Measurements from ENCODE around the gene WRAP73.

The WRAP73 gene

DNA sequence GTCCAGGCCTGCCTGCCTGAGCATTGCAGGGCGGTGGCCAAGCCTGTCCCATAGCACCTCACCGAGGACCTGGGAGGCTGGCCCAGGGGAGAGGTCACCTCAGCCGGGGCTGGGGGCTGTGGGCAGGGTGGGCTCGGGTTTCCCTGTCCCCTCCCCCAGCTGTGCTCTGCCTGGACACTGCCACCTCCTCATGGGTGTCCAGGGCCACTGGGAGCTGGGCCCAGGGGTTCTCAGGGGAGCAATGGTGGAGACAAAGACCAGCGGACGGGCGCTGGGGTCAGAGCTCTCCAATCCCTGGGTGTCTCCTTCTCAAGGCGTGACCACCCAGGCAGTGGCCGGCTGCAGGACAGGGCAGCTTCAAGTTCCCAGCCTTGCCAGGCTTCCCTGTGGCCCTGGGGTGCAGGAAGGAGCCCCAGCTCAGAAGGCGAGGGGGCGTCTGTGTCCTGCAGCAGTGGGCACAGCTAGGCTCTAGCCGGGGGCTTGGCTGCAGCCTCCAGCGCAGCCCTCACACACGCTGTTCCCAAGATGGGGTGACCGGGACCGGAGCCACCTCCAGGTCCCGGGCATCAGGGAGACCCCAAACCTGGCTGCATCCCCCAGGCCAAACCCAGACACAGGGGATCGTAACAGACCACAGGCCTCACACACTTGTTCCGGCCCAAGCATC is 31.5 kb upstream of the WRAP73 start:
- no peak for DNase-seq

DNA sequence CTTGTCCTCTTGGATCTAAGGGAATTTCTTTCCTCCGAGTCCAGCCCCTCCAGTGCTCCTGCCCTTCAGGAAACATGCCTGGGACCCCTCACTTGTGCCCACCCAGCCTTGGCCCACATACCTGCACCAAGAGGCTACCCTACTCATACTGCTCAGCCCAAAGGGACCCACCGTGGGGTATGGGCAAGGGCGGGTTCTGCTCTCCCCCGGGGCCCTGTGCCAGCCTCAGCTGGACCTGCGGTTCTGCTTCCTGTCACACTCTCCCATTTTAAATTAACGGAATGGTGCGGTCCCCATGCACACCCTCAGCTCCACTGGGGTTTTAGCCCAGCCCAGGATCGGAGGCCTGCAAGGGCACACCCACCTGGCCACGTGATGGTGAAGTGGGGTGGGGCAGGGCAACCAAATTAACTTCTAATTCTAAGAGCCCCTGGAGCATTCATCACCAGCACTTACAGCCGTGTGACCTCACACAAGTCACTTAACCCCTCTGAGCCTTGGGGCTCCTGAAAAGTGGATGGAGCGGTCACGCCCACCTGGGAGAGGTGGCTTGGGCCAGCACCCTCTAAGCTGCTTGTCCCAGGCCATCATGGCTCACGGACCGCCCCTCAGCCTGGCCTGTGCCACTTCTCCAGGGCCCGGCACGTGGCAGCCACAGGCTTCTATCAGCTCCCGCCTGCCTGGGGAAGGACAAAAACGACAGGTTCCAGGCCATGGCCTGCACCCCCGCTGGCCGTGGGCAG is 30.8 kb upstream of the WRAP73 start:
- no peak for DNase-seq

DNA sequence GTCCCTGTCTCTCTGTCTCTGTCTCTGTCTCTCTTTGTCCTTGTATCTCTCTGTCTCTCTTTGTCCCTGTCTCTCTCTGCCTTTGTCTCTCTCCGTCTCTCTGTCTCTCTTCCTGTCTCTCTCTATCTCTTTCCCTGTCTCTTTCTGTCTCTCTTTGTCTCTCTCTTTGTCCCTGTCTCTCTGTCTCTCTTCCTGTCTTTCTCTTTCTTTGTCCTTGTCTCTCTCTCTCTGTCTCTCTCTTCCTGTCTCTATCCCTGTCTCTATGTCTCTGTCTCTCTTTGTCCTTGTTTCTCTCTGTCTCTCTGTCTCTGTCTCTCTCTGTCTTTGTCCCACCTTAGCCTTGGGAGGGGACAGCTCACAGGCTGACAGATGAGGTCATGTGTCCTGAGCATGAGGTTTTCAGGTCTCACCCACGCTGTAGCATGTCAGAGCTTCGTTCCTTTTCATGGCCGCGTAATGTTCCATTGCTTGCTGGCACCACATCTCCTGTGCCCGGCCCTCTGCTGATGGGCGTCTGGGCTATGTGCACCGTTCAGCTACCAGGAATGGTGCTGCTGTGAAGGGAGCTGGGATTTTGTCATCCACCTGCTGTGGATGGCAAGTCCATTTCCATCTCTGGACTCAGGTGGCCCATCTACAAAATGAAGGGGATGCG is 30.0 kb upstream of the WRAP73 start:
- no peak for DNase-seq

DNA sequence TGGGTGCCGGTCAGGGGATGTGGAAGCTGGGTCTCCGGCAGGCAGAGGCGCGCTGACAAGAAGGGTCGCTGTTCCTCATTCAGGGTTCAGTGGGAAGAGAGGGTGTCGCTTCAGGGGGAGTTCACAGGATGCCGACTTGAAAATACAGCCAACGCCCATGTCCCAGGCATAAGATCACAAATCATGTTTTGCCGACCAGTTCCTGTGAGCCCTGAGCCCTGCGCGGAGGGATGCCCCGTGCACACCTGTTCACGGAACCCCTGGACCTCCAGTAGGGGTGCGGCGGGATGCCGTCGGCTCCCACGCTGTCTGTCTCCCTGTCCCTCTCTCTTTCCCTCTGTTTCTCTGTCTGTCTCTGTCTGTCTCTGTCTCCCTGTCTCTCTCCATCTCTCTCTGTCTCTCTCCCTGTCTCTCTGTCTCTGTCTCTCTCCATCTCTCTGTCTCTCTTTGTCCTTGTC is 29.2 kb upstream of the WRAP73 start:
- DNase-seq, result no peak

DNA sequence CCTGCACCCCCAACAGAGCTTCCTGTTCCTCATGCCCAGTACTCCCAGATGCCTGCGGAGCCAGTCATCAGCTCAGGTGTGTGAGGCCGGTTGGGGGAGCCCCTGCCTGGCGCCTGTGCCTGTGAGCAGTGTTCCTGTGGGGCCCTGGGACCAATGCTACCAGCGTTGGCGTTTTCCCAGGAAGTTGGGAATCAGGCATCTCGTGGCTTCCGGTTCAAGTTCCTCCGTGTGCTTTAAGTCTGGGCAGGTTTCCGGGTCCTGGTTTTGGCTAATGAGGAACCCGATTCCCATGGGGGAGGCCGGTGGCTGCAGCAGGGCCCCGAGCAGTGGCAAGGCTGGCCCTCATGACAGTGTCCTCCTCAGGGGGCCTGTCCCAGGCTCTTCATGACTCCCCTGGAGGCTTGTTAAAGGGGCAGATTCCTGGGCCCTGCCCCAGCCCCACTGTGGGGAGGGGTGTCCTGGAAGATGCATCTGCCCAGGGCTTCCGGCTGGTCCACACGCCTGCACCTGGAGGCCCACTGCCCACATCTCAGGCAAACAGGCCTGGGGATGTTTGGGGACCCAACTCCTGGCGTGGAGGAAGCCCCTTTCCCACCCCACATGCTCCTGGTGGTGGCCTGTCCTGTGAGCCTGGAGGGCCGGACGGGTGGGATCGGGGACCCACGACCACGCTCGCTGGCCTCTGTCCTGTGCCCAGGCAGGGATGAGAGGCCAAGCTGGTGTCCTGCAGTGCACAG is 28.6 kb upstream of the WRAP73 start:
- DNase-seq, result no peak

DNA sequence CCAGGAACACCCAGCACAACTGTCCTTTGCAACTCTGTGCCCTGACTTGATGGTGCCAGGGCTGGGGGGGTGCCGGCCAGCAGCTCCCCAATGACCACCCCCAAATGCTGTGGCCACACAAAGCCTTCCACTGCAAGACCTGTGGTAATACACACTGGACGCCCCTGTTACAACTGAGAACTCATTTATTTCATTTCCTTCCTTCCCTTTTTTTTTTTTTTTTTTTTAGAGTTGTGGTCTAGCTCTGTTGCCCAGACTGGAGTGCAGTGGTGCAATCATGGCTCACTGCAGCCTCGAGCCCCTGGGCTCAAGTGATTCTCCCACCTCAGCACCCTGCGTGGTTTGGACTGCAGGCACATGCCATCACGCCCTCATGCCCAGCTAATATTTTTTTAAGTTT is 27.6 kb upstream of the WRAP73 start:
- DNase-seq, result no peak

DNA sequence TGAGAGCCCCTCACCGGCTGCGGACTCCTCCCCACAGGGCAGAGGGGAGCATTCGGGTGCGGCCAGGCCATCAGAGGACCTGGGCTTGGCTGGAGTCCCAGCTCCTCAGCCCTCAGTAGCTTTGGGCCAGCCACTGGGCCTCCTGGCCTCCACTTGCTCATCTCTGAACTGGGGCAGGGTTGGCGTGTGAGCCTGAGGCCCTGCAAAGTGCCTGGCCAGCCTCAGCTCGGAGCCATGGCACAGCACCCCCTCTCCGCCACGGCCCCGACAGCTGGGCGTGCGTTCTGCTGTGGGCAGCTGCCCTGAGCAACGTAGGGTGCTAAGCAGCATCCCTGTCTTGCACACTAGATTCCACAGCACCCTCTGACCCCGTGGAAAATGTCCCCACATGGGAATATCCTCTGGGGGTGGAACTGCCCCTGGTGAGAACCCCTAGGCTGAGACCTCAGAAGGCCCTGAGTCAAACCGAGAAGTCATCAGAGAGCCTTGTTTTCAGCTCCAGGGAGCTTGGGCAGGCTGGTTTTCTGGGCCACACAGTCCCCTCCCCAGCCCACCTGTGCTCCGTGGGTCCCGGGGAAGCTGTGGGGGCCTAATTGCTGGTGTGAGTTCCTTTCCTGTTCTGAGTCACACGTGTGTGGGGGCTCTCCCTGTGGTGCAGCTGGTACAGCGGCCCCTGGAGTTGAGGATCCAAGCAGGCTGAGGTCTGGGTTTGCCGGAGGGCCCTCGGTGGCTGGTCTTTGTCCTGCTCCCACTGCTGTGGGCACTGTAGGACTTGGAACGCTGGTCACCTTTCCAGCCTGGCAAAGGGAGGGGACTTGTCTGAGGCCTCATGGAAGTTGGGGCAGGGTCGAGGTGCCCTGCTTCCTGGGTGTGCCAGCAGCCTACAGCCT is 26.9 kb upstream of the WRAP73 start:
- DNase-seq, result no peak

DNA sequence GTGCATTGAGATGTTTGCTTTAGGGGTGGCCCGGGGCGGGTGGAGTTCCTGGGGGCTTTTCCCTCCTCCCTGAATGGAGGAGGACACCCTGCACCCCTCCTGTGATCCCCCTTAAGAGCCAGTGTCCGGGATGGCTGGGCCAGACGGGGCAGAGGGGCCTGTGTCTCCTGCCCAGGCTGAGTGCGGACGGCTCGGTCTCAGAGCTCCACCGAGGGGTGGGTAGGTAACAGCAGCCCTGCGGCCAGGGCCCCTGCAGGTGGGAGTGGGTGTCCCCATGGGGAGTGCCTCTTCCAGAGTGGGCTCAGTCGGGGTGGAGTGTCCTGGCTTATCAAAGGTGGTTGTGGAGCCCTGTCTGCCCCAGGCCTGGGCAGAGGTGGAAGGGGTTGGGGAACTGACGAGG is 25.5 kb upstream of the WRAP73 start:
- DNase-seq, result no peak

DNA sequence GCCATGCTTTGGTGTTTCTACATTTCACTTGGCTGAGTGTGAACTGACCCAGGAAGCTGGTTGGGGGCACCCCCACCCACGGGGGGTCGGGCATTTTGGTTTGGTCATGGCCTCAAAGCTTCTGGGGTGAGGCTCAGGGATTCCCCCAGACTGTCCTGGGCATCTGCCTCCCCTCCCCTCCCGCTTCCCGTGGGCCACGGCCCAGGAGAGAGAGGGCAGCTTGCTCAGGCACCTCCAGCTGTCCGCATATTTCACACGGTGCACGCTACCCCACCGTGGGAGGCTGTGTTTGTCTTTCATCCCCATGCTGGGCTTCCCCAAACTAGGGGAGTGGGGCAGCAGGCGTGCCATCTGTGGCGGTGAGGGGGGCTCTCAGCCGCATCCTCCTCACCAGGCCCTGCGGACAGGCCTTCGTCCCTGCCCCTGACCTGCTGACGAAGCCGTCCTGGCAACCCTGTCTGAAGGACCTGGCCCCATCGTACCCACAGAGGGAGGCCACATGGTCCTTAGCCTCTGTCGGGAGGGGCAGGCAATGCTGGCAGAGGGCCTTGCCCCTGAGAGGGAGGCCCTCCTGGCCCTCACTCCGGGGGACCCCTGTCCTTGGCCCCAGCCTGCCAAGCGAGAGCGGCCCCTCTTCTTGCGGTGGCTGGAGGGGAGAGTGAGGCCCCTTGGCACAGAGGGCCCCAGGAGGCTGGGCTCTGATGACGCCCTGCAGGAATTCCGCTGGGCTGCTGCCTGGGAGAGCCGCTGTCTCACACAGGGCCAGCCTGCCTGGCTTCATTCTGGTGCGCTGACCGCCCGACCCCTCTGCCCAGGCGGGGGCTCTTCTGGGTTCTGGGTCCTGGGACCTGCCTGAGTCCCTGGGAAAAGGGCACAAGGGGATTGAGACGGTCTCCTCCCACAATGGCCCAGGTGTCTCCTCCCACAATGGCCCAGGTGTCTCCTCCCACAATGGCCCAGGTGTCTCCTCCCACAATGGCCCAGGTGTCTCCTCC is 24.5 kb upstream of the WRAP73 start:
- DNase-seq, result no peak

DNA sequence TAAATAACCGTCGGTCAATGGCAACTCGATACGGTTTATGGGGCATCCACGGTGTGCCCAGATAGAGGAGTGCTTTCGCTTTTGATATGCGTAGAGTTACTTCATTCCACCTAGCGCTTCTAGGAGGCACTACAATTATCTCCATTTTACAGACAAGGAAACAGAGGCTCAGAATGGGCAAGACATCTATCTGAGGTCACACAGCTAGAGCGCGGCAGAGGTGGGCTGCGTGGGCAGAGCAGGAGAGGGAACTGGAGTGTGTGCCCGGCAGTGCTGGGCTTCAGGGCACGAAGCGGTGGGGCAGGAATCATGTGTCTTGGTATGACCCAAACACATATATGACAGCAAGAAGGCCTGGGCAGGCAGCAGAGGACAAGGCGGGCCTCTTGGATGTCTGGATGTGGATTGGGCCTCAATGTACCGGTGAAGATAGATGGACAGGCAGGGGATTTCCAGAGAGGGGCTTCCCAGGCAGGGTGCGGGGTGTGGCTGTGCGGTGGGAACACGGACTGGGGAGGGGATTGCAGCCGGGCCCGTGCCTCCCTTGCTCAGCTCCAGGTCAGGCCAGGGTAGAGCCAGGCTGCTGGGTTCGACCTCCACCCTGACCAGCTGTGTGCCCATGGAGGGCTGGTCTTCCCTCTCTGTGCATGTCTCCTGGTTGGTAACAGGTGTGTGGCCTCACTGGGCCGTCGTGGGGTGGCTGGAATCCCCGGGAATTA is 23.6 kb upstream of the WRAP73 start:
- no peak for DNase-seq

DNA sequence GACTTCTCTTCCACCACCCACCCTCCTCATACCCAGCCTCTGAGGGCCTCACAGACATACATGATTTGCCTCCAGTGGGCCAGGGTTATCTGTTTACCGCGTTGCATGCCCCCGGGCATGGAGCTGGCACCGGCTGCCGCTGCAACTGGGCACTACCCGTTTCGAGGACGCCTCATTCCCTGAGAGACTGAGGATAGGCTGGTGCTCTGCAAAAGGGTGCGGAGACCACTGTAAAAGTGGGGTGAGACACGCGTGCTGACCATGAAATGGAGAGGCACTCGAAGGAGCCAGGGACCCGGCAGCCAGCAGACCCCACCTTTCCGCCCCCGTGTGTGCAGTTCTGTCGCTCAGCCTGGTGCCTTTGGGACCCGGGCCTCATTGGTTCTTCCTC is 23.1 kb upstream of the WRAP73 start:
- no peak for DNase-seq

DNA sequence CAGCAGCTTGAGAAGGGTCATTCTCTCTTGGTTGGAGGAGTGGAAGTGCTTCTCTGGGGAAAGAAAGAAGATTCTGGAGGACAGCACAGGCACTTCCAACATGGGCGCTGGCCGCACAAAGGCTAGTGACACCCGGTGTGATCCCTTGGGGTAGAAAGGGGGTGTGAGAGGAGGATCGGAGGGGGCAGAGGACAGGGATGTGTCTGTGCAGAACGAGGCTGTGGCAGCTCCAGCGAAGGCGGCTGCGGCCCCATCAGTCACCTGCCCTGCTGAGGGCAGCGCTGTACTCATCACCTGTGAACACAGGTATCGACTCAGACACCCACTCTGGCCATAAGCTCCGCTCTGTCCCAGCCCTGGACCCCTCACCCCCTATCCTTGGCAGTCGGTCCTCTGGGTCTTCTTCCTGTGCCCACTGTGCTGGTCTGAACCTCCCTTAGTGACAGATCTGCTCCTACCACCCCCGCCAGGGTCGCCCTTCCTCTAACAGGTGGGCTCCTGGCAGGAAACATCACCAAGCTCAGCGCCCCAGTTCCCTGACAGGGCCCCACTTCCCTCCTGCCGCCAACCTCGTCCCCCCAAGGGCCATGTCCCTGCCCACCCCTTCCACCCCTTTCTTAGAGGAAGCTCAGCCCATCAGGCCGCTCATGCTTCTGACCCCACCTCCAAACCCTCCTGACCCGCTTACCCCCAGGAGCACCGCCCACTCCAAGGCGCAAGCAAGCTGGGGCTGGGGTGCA is 22.5 kb upstream of the WRAP73 start:
- no peak for DNase-seq

DNA sequence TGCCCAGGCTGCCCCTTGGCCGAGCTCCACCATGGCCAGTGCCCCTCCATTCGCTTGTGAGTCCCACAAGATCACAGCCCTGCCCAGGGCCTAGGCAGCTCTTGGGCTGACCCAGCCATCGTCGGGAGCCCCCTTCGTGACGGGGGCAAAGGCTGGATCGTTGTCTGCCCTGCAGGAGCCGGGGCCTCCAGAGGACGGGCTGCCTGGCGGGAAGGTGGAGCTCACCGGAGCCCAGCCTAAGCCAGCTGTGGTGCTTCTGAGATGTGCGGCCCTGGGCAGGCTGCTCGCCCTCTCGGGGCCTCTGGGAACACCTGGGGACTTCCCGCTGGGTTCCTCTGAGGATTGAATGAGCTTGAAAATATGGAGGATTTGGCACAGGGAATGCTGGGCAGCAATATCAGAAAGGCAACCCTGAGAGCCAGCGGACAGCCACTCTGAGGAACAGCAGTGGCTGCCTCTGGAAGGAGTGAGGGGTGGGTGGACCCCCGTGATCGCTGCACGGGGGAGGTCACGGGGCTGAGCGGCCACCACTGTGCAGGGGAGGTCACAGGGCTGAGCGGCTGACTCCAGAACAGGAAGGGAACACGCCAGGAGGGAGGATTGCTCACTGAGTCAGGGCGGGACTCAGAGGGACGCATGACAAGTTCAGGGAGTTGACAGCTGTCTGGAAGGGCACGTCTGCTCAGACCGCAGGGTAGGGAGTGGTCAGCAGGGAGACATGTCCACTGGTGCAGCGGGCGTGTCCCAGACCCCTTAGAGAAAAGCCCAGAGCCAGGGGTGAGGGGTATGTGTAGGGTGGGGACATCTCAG is 21.7 kb upstream of the WRAP73 start:
- DNase-seq, result no peak

DNA sequence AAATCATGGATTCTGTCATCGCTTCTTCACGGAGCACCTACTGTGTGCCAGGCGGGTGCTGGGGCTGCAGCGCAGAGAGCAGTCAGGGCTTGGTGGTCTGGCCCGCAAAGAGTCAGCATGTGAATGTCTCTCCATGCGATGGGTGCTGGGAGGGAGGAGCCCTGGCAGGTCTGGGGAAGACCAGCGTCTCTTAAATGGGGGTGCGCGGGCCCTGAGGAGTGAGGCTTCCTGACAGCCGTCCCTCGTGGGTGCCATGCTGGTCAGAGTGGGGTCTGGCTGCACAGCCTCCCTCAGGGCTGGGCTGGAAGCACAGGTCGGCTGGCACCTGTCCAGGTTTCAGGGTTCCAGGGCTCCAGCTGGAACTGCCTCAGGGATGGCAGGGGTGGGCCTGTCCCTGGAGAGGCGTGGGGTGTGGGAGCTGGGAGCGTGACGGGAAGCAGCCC is 20.9 kb upstream of the WRAP73 start:
- no peak for DNase-seq

DNA sequence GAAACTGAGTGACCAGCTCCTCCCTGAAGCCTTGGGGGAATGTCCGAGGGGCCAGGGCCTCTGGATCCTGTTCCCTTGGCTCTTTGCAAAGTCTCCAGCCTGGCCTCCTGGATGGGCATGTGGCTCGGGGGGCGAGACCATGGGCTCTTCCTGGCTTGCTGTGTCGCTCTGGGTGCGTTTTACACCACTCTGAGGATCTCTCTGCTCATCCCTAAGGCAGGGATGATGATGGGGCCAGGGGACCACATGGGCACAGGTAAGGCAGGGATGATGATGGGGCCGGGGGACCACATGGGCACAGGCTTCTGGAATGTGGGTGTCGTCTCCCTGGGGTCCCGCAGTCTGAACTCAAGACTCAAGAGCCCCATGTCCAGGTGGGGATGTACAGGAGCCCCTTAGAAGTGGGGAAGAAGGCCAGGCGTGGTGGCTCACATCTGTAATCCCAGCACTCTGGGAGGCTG is 20.1 kb upstream of the WRAP73 start:
- DNase-seq, result no peak

DNA sequence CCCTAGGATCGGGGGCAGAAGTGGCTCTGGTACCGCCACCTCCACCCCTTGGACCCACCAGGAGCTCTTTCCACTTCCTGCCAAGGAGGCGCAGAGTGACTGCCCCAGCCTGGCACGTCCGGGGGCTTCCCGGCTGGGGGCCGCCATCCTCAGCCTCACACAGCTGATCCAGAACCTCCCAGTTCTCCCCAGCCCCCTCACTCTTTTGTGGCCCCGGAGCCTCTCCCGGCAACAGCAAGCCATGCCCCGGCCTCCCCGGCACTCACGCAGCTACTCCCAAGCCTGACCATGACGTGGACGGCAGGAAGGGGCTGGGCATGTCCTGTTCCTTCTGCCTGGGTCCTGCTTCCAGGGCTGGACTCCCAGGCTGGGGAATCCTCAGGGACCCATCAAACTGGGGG is 19.5 kb upstream of the WRAP73 start:
- DNase-seq, result no peak

DNA sequence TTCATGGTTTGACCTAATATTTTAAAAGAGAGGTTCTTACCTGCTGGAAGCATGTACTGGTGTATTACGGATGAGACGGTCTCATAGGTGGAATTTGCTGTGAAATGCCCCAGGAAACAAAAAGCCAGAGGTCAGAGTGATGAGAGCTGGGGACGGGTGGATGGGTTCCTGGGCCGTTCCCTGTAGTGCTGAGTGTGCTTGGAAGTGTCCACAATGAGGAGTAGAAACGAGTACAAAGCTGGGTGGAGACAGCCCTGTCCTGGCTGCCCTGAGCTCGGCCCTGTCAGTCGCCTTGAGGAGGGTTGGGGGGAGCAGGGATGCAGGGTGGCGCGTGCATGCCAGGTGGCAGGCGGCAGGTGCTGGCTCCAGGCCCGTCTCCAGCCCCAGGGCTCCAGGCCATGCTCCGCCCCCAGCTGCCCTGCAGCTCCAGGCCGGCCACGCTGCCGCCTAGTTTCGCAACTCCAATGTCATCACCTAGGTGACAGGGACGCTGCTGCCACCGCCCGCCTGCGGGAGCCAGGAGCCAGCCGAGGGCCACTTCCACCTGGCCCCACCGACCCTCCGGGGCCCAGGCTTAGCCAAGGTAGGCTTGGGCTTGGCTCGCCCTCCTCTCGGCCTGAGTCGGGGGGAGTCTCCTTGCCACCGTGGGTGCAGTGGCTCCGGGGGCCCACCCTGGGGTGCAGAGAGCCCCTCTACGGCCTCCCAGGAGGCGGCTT is 18.8 kb upstream of the WRAP73 start:
- DNase-seq, result no peak

DNA sequence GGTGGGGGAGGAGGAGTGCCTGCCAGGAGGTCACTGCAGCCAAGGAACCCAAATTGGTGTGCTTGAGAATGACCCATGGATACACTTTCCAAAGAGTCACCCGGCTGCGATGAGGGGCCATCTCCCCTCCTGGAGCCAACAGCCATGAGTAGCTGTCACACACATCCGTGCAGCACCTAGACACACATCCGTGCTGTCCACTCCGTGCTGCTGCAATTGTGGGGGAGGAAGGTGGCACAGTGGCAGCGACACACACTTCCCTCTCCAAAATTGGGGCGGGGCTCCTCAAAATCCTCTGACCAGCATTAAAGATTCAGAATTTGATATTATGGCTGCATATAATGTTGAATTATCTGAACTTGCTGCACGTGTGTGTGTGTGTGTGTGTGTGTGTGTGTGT is 18.2 kb upstream of the WRAP73 start:
- no peak for DNase-seq

All from fibroblast of upper back skin (primary cell).